ENCODE results near the gene TERB1.

DNA sequence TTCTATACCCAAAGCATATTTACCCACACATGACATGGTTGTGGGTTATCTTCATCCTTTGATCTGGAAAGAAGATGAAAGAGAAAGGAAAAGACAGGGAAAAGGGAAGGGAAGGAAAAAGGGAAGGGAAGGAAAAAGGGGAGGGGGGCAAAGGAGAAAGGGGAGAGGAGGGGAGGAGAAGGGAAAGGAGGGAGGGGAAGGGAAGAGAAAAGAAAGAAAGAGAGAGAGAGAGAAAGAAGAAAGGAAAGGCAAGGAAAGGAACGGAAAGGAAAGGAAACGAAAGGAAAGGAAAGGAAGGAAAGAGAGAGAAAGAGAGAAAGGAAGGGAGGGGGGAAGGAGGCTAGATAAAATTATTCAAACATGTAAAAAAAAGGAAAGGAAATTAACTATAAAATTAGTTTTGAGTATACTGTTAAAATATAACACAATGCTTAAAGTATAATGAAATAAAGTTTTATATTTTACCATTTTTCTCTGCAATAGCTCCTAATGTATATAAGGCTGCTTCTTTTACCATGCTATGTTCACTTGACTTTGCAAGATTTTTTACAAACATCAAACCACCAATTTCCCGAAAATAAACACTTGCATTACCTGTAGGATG lies 11.2 kb downstream of the TERB1 start:
- no peak for TF ChIP-seq POLR2A (IDR thresholded peaks at IDR 0.05; ENCODE audit: extremely low read depth, insufficient read length)
- no peak for TF ChIP-seq CTCF (IDR thresholded peaks at IDR 0.05; ENCODE audit: low read depth, low read length)
